ENCODE measurements around the gene MPP1. TPM values are rescaled to one million over a fixed set of nuclear protein-coding genes. Genes with fewer than 3 reads are reported as not detected.

MPP1 gene
- polyA plus RNA-seq, 1 of the 3 experiments (the other 2 are of a cell fraction): 13.3 TPM

DNA sequence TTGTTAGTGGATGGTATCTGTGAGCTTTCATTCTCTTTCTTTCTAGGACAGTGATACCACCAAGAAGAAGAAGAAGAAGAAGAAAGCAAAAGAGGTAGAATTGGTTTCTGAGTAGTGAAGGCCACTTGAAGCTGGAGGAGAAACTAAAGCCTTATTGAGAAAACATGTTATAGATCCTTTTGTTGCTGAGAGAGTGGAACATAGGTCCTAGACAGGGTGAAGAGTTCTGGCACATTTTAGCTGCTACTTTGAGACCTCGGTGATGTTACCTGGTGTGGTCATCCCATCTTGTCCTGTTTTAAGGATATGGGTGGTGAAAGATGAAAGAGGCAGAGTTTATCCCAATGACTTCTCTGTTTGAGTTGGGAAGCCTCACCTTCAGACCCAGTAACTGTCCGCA lies 28.5 kb downstream of the MPP1 start:
- H3K4me1 ChIP-seq (ENCODE audit: control insufficient read depth in 1 of 2, insufficient read depth in 2 of 2, low read depth in 1 of 2, low read length in 1 of 2): no peaks in the 10 kb centered on the region
- 56% methylated on average over 2 of the region's 2 CpGs for WGBS (ENCODE audit: low lambda C conversion rate)
- peaks cover 24 to 42% of the 10 kb centered on the region in 2 experiments for H3K36me3 ChIP-seq (replicated peaks in 1 of 2; ENCODE audit: control insufficient read depth in 1 of 2, insufficient read depth in 2 of 2, low read length in 1 of 2)
- H3F3A ChIP-seq (replicated peaks; ENCODE audit: insufficient read depth): no peaks in the 10 kb centered on the region
- H2AFZ ChIP-seq (ENCODE audit: low read depth): no peak overlapping the region
- H3K27me3 ChIP-seq (ENCODE audit: insufficient read depth): no peaks in the 10 kb centered on the region
- no peak overlapping the region for H3K4me3 ChIP-seq (ENCODE audit: low read depth in 2 of 2, low read length in 1 of 2)
- 0 out of 2 replicates have a peak, but pooled peaks cover 6% of the 10 kb centered on the region for H3K79me2 ChIP-seq (ENCODE audit: insufficient read depth)
- H3K27ac ChIP-seq (ENCODE audit: low read depth in 2 of 2, low read length in 1 of 2): no peak overlapping the region
- ChIA-PET CTCF (no interaction called here), POLR2A (interaction anchor here (0.8 kb wide), 1 partner anchor 12 kb away, joined by 3 read pairs; no protein-coding TSS in a partner anchor)
- no peaks in the 10 kb centered on the region for H3K9me3 ChIP-seq
- H3K4me2 ChIP-seq: no peak overlapping the region
- H3K9me2 ChIP-seq: no peaks in the 10 kb centered on the region
- TF ChIP-seq POLR2AphosphoS5 (IDR thresholded peaks at IDR 0.05; ENCODE audit: low read depth, low read length): no peak
- TF ChIP-seq USF2 (IDR thresholded peaks at IDR 0.05; ENCODE audit: borderline replicate concordance, low read depth, low read length): no peak
- TF ChIP-seq RAD21 (IDR thresholded peaks at IDR 0.05; ENCODE audit: low read length): no peak
- no peak for DNase-seq
- H4K20me1 ChIP-seq (ENCODE audit: insufficient read depth): no peaks in the 10 kb centered on the region
- no peak overlapping the region for H3K9ac ChIP-seq

DNA sequence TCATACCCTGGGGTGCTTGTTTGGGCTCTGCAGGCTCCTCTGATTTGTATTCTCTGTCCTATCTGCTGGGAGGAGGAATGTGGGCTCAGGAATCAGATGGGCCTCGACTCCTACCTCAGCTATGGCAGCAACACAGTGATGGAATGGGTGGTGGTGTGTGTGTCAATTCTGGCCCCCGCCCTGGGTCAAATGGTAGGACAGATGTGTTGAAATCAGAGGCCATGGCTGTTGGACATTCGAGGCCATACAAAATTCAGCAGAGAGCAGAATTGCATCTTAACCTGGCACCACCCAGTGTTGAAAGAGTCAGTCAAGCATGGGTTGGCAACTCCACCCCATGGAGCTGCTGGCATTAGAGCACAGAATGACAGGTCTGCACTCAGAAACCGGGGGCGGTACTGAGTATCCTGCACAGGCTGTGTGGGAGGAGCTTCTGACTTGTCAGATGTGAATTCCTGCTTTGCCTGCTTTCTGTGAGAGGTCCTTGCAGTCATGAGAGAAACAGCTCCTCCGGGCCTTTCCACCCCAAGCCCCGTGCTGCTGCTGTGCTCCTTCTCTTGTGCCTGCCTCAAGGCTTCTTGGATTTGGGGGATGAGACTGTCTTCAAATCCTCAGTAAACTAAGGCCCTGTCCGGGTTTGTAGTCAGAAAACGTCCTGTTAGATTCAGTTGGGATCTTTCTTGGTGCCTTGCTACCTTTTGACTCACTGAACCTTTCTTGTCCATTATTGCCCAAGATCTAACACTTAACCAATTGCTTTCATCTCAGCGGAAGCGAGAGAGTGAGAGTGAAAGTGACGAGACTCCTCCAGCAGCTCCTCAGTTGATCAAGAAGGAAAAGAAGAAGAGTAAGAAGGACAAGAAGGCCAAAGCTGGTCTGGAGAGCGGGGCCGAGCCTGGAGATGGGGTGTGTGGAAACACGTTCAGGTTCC lies 29.6 kb downstream of the MPP1 start:
- Histone ChIP-seq H3K27me3 (ENCODE audit: insufficient read depth) (no peaks in the 10 kb centered on the region), H3K36me3 (replicated peaks in 1 of 2; ENCODE audit: control insufficient read depth in 1 of 2, insufficient read depth in 2 of 2, low read length in 1 of 2) (peaks cover 32 to 43% of the 10 kb centered on the region in 2 experiments), H3K9me3 (no peaks in the 10 kb centered on the region), H3K27ac (ENCODE audit: low read depth in 2 of 2, low read length in 1 of 2) (no peak overlapping the region), H3F3A (replicated peaks; ENCODE audit: insufficient read depth) (no peaks in the 10 kb centered on the region), H3K9me2 (no peaks in the 10 kb centered on the region), H3K4me1 (ENCODE audit: control insufficient read depth in 1 of 2, insufficient read depth in 2 of 2, low read depth in 1 of 2, low read length in 1 of 2) (no peaks in the 10 kb centered on the region), H3K79me2 (ENCODE audit: insufficient read depth) (peaks cover 14% of the 10 kb centered on the region; the same call in 1 of the 2 replicates), H4K20me1 (ENCODE audit: insufficient read depth) (no peaks in the 10 kb centered on the region), H3K4me3 (ENCODE audit: low read depth in 2 of 2, low read length in 1 of 2) (no peak overlapping the region), H2AFZ (ENCODE audit: low read depth) (no peak overlapping the region), H3K4me2 (no peak overlapping the region), H3K9ac (no peak overlapping the region)
- no peak for DNase-seq
- 67% methylated on average over 15 of the region's 15 CpGs for whole genome bisulfite sequencing (ENCODE audit: low lambda C conversion rate)
- CTCF ChIA-PET: no interaction called here
- POLR2A ChIA-PET: interaction anchor here (0.8 kb wide), 1 partner anchor 11 kb away, joined by 3 read pairs; no protein-coding TSS in a partner anchor
- no peak for TF ChIP-seq ZBTB33 (IDR thresholded peaks at IDR 0.05; ENCODE audit: borderline replicate concordance, low read depth)
- no peak for TF ChIP-seq EZH2phosphoT487 (IDR thresholded peaks at IDR 0.05; ENCODE audit: borderline replicate concordance, low read depth)
- no peak for TF ChIP-seq REST (IDR thresholded peaks at IDR 0.05; ENCODE audit: low read depth, low read length)
- TF ChIP-seq YY1 (IDR thresholded peaks at IDR 0.05; ENCODE audit: low read depth): no peak
- TF ChIP-seq SMC3 (IDR thresholded peaks at IDR 0.05; ENCODE audit: low read depth, low read length): no peak
- no peak for TF ChIP-seq EP300 (IDR thresholded peaks at IDR 0.05; ENCODE audit: borderline replicate concordance in 1 of 2, low read depth in 1 of 2, low read length in 1 of 2)
- TF ChIP-seq GATA2 (CRISPR knock-in tag; IDR thresholded peaks at IDR 0.05): no peak
- TF ChIP-seq CHD2 (IDR thresholded peaks at IDR 0.05; ENCODE audit: low read length, partially characterized antibody): no peak
- TF ChIP-seq MEF2A (IDR thresholded peaks at IDR 0.05; ENCODE audit: borderline replicate concordance, low read depth): no peak
- TF ChIP-seq NRF1 (IDR thresholded peaks at IDR 0.05; ENCODE audit: low read depth, low read length): no peak
- TF ChIP-seq JUND (IDR thresholded peaks at IDR 0.05): no peak
- no peak for TF ChIP-seq GABPA (IDR thresholded peaks at IDR 0.05; ENCODE audit: low read depth)
- TF ChIP-seq, protein P1, sequence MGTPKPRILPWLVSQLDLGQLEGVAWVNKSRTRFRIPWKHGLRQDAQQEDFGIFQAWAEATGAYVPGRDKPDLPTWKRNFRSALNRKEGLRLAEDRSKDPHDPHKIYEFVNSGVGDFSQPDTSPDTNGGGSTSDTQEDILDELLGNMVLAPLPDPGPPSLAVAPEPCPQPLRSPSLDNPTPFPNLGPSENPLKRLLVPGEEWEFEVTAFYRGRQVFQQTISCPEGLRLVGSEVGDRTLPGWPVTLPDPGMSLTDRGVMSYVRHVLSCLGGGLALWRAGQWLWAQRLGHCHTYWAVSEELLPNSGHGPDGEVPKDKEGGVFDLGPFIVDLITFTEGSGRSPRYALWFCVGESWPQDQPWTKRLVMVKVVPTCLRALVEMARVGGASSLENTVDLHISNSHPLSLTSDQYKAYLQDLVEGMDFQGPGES (IDR thresholded peaks at IDR 0.05; ENCODE audit: low read depth, low read length): no peak
- TF ChIP-seq ELF1 (IDR thresholded peaks at IDR 0.05): no peak
- no peak for TF ChIP-seq TCF12 (IDR thresholded peaks at IDR 0.05)
- no peak for TF ChIP-seq TAF1 (IDR thresholded peaks at IDR 0.05; ENCODE audit: borderline replicate concordance, low read depth, low read length)
- TF ChIP-seq FOXM1 (IDR thresholded peaks at IDR 0.05; ENCODE audit: low read depth): no peak

Measured in SK-N-SH (cell line).